ENCODE results near the gene SGCB.
"Not testable (repeated sequence)": the region's sequence is repeated elsewhere in the genome, so short reads cannot be mapped to it uniquely, and the experiment has no call there.

SGCB gene, protein sequence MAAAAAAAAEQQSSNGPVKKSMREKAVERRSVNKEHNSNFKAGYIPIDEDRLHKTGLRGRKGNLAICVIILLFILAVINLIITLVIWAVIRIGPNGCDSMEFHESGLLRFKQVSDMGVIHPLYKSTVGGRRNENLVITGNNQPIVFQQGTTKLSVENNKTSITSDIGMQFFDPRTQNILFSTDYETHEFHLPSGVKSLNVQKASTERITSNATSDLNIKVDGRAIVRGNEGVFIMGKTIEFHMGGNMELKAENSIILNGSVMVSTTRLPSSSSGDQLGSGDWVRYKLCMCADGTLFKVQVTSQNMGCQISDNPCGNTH

DNA sequence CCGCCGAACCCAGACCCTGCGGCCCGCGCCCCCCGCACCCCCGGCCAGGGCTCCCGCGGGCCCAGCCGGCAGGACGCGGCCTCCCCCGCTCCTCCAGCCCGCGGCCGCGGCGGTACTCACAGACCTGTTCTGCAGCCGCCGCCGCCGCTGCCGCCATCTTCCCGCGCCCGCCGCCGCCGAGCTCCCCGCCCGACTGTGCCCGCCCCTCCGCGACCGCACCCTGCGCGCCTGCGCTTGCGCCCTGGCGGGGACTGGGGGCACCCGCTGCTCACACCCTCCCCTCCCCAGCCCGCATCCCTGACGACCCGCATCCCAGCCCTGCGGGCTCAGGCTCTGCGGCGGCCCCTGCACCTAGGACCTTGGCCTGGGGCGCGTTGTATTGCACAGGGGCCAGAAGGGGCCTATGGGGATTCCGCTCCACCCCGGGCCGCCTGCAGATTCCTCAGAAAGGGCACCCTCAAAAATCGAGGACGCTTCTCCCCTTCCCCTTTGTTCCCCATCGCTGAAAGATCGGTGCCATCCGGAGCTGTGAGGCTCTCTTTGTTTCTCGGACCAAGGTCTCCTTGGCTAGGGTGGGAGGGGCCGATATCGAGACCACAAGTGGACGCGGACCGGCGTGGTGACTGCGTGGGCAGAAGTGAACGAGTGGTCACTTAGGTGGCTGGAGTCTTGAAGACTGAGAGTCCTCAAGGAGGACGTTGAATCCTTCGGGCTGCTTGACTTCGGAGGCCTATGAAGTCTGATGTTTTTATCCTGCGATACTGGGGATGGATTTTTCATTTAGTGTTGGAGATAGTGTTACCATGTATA, at the start of gene SGCB:
Gene SGCB, minus strand, starts transcription at position 197 of the 810 bp plus-strand sequence. Its CDS starts 40 bp downstream, at position 157.
- TF ChIP-seq GATA1 (IDR thresholded peaks at IDR 0.05; ENCODE audit: low read depth, low read length) (no peak), POLR2A (IDR thresholded peaks at IDR 0.05; ENCODE audit: low read length) (no peak)
- DNase-seq, result peak; percentile 32 to 33

DNA sequence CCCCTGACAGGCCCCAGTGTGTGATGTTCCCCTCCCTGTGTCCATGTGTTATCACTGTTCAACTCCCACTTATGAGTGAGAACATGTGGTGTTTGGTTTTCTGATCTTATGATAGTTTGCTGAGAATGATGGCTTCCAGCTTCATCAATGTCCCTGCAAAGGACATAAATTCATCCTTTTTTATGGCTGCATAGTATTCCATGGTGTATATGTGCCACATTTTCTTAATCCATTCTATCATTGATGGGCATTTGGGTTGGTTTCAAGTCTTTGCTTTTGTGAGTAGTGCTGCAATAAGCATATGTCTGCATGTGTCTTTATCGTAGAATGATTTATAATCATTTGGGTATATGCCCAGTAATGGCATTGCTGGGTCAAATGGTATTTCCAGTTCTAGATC, 48.3 kb upstream of the SGCB start:
- DNase-seq, result not testable (repeated sequence)

DNA sequence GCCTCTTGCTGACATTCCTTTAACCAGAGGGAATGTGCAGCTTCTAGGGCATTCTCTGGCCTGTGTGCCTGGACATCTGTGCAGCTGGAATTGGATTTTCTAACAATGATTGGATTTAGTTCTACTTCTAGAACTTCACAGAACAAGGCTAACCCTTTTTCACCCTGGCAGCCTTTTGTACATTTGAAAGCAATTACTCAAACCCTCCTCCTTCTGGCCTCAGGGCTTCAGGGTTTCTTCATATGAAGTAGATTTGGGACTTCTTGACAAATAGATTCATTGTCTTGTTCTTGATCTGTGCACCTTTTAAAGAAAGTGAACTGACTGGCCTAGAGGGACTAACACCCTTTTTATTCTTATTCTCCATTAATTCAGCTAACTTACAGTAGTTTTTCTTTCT, 43.1 kb upstream of the SGCB start:
- no peak for DNase-seq
- TF ChIP-seq POLR2A (IDR thresholded peaks at IDR 0.05; ENCODE audit: low read length), result no peak

DNA sequence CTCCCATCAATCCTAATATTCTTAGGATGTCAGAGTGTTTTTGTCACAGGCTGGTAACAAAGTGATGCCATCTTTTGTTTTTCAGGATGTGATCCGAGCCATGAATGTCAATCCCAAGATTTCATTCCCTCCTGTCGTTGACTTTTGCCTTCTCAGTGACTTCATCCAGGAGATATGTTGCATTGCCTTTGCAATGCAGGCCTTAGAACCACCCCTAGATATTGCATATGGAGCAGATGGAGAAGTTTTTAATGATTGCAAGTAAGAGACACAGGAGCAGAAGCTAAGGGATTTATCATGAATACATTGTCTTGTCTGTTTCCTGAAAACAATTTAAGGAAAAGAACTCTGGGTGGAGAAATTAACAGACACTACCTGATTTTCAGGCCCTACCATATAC, 41.6 kb upstream of the SGCB start:
- no peak for DNase-seq
- no peak for TF ChIP-seq GATA1 (IDR thresholded peaks at IDR 0.05; ENCODE audit: low read depth, low read length)
- TF ChIP-seq POLR2A (IDR thresholded peaks at IDR 0.05; ENCODE audit: low read length), result no peak

DNA sequence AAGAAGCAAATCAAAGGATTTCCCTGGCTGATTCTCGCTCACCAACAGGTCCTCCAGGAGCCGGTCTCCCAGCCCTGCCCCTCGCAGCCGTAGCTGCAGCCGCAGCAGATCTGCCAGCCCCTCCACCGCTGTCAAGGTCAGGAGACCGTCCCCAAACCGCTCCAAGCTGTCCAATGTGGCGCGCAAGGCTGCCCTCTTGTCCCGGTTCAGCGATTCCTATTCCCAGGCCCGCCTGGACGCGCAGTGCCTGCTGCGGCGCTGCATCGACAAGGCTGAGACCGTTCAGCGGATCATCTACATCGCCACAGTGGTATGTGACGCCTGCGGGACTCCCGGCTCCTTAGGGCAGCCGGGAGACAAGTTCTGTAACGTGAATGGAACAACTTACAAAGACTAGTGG, 38.6 kb upstream of the SGCB start:
- DNase-seq, result no peak
- no peak for TF ChIP-seq GATA1 (IDR thresholded peaks at IDR 0.05; ENCODE audit: low read depth, low read length)
- TF ChIP-seq POLR2A (IDR thresholded peaks at IDR 0.05; ENCODE audit: low read length), result no peak

DNA sequence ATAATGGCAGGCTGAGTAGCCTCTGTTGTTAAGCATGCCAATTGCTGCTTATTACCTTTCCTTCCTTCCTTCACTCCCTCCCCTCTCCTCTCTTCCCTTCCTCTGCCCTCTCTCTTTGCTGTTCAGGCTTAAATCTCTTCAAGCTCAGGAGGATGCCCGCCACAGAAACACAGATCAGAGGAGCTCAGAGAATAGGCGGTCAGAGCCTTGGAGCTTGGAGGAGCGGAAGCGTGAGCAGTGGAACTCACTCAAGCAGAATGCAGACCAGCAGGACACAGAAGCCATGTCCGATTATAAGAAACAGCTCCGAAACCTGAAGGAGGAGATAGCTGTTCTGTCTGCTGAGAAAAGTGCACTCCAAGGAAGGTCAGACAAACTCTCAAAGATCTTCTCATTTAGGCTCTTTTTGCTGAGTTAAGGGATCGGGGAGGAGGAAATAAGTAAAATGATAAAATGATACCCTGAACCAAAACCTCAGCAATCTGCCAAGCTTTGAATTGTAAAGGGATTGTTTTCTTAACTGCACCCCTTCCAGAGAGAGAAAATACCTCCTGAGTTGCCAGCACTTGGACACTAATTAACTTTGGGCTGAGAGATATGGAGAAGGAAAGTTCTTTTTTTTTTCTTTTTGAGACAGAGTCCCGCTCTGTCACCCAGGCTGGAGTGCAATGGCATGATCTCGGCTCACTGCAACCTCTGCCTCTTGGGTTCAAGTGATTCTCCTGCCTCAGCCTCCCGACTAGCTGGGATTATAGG, 33.9 kb upstream of the SGCB start:
- DNase-seq, result no peak
- TF ChIP-seq POLR2A (IDR thresholded peaks at IDR 0.05; ENCODE audit: low read length) (no peak), GATA1 (IDR thresholded peaks at IDR 0.05; ENCODE audit: low read depth, low read length) (no peak)

DNA sequence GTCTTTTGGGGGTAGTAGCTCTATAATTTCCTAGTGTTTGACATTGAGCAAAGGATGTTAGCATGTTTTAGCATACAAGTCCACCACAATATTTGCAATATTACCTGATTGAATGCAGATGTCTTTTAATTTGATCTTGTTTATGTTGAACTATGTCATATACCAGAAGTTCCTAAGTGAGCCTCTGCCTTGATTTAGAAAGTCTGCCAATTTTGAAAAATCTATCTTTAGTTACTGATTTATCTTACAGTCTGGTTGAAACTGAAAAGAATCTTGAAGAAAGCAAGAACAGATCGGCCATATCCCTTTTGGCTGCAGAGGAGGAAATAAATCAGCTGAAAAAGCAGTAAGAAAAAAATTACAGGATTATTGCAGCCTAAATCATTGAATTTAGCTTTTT, 31.5 kb upstream of the SGCB start:
- no peak for DNase-seq
- TF ChIP-seq GATA1 (IDR thresholded peaks at IDR 0.05; ENCODE audit: low read depth, low read length), result no peak
- TF ChIP-seq POLR2A (IDR thresholded peaks at IDR 0.05; ENCODE audit: low read length), result no peak

DNA sequence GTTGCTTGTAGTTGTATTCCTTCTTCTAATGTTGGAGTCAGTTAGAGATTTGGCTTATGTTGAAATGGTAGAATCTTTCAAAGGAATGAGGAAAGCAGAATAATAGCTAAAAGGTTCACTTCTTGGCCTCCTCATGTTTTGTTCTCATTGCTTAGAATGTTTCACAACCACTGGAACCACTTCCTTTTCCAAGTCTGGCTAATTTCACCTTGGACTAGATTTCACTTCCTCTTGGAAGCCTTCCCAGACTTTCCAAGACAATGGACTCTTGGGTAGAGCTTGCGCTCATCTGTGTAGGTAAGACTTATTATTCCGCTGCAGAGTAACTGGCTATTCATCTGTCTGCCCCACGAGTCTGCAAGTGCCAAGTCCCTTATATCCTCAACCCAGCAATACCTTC, 21.3 kb upstream of the SGCB start:
- DNase-seq, result no peak
- TF ChIP-seq POLR2A (IDR thresholded peaks at IDR 0.05; ENCODE audit: low read length) (no peak), GATA1 (IDR thresholded peaks at IDR 0.05; ENCODE audit: low read depth, low read length) (no peak)

DNA sequence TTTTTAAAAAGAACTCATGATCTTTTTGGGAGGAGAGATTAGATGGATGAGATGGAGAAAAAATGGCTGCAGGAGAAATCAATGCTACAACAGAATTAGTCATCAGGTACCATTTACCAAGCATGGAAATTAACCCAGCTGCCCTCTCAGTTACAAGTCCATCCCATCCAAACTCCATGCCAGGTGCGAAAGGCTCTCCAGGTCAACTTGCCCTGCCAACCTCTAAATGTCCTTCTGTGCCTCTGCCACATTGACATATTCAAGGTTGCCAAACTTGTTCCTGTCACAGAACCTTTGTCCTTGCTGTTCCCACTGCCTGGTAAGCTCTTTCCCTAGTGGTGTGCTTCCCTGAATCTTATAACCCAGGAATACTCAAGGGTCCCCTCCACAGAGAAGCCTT, 20.2 kb upstream of the SGCB start:
- DNase-seq, result no peak
- no peak for TF ChIP-seq GATA1 (IDR thresholded peaks at IDR 0.05; ENCODE audit: low read depth, low read length)
- no peak for TF ChIP-seq POLR2A (IDR thresholded peaks at IDR 0.05; ENCODE audit: low read length)

DNA sequence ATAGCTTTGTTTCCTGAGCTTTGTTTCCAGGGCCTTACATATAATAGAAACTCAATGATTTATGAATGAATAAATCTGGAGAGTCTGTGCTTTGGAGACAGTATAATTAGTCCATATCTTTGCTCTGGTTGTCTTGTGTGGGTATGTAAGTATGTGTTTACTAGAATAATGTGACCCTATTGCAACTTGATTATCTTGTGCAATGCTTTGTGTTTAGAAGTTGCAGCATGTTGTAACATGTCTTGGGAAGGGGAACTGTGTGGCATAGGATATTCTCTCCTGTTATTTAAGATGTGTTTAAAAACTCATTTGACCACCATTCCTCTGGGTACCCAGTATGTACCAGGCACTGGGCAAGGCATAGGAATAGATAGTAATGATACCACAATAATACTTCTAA, 19.1 kb upstream of the SGCB start:
- no peak for DNase-seq
- TF ChIP-seq GATA1 (IDR thresholded peaks at IDR 0.05; ENCODE audit: low read depth, low read length), result no peak

DNA sequence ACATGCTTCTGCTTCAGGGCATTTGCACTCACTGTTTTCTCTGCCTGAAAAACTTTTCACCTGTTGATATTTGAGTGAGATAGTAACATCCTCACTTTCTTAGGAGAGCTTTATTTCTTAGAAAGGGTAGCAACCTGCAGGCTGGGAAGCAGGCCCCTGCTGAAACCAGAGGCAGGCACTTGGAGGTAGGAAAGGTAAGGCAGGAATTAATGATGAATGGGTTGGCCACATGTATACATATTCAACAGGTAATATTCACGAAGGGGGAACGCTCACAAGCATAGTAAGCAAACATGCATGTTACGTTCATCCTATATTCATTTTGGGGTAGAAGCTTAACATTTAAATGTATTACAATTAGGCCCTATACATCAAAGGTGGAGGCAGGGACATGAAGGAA, 16.2 kb upstream of the SGCB start:
- no peak for DNase-seq
- TF ChIP-seq GATA1 (IDR thresholded peaks at IDR 0.05; ENCODE audit: low read depth, low read length), result no peak
- no peak for TF ChIP-seq POLR2A (IDR thresholded peaks at IDR 0.05; ENCODE audit: low read length)

DNA sequence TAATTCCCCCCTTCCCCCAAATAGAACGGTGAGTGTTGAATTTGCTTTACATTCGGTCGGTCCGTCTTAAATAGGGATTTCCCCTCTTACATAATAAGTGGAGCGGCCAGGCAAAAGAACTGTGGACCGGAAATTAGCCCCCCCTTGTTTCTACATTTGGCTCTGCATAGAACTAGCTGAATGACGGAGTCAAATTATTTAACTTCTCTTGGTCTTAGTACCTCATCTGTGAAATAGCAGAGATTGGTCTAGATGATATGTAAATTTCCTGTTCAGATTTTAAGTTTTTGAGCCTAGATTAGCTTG, 14.3 kb upstream of the SGCB start:
- no peak for DNase-seq
- no peak for TF ChIP-seq GATA1 (IDR thresholded peaks at IDR 0.05; ENCODE audit: low read depth, low read length)
- TF ChIP-seq POLR2A (IDR thresholded peaks at IDR 0.05; ENCODE audit: low read length), result no peak

DNA sequence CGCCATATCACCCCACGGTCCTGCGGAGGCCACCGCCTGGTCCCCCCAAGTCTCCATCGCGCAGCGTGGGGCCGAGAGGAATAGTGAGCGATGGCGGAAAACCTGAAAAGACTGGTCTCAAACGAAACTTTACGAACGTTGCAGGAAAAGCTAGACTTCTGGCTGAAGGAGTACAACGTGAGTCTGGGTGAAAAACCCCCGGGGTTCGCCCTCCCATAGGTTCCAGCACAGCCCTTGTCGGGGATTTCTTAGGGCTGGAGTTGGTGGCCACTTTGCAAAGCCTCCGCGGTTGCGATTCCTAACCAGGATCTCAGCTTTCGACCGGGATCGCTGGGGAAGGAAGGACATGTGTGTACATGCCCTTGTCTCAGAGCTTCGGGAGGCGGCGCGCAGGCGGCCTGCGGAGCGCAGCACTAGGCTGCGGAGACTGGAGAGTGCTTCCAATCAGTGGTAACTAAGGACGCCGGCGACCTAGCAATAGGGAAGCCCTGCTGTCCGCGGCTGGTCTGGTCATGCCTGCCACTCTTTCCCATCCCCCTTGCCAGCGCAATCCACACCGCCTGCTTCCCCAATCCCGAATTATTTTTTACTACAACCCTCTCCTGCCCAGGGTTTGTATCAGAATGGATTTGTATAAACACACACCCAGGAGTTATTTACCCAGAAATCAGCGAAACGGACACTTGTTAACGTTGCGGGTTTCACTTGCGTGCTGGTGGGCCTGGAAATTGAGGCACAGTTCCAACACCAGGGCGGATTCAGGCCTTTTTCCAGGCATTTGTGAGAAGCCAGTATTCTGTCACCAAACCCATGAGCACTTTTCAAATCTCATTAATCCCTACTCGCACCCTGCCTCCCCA, 13.7 kb upstream of the SGCB start:
- no peak for TF ChIP-seq POLR2A (IDR thresholded peaks at IDR 0.05; ENCODE audit: low read length)
- no peak for TF ChIP-seq GATA1 (IDR thresholded peaks at IDR 0.05; ENCODE audit: low read depth, low read length)
- no peak for DNase-seq

DNA sequence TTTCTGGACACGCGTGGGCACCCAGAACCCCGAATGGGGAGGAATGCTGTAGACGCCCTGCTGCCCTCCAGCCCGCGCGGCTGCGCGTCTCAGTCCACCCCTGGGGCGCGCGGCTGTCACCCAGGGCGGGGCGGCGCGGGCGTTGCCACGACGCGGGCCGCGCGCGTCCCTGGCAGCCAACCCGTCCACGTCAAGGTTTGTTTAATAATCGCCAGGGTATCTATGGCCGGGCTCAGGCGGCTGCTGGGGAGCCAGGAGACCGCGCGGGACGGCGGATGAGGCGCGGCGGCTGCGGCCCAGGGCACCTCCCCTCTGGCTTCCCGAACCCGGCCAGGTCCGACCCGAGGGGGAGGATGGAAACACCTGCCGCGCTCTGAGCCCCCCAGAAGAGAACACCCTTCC, 13.1 kb upstream of the SGCB start, which contains the start of gene SPATA18:
Gene SPATA18, plus strand, starts transcription at position 92 of the 402 bp plus-strand sequence. CDS start 401 bp downstream, outside the sequence.
- TF ChIP-seq GATA1 (IDR thresholded peaks at IDR 0.05; ENCODE audit: low read depth, low read length) (no peak), POLR2A (IDR thresholded peaks at IDR 0.05; ENCODE audit: low read length) (no peak)
- DNase-seq, result no peak

Data from erythroblast (primary cell).